GM18526 (cell line): Measurements from ENCODE around the gene PGLYRP2.

ENCODE experiments used
- POLR2A ChIP-seq: IDR thresholded peaks from 3 replicates; pipeline ENCODE4 v1.6.1; 2011; ENCODE audit not compliant: insufficient read length; ENCODE audit errors: extremely low read depth

PGLYRP2 gene

DNA sequence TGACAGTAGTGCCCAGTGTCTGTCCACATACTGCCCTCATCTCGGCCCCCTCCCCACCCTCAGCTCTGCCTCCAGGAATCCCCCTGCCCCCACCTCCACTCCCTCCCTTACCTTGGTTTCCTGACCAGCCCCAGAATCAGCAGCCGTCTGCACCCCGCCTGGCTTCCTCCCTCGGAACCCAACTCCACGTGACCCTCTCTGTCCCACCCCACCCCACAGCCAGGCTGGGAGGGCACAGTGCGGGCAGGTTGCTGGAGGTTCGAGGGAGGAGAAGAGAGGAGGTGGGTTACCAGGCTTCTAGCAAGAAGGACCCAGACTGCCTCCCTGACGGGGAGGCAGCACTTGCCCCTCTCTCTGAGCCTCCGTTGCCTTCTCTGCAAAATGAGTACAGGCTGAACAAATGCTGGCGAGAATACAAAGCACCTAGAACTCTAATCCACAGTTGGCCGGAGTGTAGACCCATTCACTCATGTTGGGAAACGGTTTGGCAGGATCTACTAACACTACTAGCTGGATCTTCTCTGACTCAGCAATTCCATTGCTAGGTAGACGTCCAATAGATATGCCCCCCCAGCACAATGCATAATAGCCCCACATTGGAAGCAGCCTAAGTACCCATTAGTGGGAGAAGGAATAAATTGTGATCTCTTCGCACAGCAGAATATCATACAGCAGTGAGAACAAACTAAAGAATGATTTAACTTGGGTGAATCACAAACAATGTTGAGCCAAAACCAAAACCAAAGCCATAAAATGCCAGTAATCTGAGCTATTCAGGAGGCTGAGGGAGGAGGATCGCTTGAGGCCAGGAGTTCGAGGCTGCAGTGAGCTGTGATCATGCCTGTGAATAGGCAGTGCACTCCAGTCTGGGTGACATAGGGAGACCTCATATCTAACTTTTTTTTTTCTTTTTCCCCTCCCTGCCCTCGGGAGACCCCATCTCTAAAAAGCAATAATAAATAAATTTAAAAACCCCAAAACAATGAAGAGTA lies 14.6 kb downstream of the PGLYRP2 start, which contains the start of gene RASAL3:
Gene RASAL3, minus strand, starts transcription at position 151 of the 992 bp plus-strand sequence. CDS start 186 bp downstream, outside the sequence.
- TF ChIP-seq POLR2A, result peak; percentile 81

DNA sequence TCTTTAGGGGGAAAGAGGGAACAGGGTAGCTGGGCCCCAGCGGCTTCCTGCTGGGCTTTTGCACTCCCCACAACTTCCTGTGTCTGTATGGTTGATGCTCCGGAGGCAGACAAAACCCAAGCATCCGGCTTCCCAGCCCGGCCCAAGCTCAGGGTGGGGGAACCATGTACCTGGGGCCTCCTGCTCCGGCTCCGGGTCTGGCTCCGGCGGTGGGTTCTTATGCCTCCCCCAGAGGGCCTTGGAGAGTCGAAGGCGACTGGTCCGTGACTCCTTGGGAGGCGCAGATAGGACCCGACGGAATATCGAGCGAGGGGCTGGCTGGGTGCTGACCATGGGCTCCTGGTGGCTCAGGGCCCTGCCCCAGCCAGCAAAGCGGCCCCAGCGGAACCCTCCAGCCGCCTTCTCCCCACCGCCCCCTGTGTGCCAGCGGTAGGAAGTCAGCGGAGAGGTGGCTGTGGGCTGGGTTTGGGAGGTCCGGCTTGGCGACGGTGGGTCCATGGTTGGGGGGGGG lies 15.4 kb downstream of the PGLYRP2 start:
- TF ChIP-seq POLR2A, result peak; percentile 77

GRCh38 chr19:15461694-15462093 lies 17.6 kb downstream of the PGLYRP2 start:
- no peak for TF ChIP-seq POLR2A

DNA sequence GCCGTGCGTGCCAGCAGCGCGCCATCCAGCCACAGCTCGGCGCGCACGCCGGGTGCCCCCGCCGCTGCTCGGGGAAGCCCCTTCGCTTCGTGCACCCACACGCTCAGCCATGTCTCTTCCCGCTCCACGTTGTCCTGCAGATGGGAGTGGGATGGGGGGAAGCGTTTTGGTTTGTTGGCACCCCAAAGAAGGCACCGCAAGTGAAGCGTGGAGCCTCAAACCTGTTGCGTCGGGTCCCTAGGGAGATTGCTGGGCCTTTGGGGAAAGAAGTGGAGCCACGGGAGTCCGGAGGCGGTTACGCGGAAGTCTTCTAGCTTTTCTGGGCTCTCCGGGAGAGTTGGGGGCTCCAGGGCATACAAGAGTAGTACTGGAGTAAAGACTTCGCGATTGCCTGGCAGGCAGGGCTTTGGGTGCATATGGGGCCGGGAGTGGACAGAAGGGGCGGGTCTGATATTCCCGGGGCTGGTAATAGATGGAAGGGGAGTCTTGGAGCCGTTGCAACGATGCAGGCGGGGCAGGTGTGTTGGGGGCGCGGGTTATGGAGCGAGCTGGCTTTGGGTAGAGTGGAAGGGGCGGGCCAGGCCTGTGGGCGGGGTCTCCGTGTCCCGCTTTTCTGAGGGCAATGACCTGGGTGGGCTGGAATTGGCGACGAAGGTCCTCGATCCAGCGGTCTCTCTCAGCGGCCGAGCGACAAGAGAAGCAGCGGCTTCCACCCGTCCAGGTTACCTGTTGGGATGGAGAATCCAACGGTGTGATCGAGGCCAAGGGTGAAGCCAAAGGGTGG lies 21.4 kb downstream of the PGLYRP2 start:
- no peak for TF ChIP-seq POLR2A

- TF ChIP-seq POLR2A, result no peak
These were observed 22.2 kb downstream of the PGLYRP2 start for GRCh38 chr19:15456871-15457700.

DNA sequence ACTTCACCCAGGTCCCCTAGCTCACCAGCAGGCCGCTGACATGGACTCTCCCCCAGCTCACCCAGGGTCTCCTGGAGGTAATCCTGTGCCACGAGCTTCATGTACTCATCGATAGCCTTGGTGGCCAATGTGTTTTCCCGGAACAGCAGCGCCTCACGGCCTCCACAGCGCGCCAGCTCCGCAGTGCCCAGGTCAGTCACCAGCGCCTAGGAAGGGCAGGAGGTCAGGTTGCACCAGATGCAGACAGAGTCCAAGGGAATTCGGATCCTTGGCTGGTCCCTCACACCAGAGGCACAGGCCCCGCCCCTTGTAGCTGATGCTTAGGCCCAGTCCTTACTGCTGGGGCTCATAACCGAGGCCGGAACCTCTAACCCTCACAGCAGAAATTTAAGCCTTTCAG lies 22.9 kb downstream of the PGLYRP2 start:
- TF ChIP-seq POLR2A, result no peak

DNA sequence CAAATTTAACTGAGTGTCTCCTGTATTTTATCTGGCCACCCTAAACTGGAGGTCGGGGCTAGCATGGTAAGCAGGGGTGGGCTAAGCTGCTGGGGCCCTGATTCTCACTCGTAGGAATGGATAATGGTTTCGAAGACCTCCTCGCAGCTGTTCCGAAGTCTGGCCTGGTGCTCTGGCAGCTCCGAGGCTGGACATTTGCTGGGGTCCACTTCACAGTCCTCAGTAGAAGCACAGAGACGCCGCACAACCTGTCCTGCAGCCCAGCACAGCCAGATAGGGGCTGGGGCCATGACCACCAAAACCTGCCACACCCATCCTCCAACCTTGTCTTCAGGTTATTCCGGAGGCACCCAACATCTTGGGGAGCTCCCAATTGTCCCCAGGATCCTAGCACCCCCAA lies 23.3 kb downstream of the PGLYRP2 start:
- no peak for TF ChIP-seq POLR2A

GRCh38 chr19:15453906-15454860 lies 25.1 kb downstream of the PGLYRP2 start:
- no peak for TF ChIP-seq POLR2A

DNA sequence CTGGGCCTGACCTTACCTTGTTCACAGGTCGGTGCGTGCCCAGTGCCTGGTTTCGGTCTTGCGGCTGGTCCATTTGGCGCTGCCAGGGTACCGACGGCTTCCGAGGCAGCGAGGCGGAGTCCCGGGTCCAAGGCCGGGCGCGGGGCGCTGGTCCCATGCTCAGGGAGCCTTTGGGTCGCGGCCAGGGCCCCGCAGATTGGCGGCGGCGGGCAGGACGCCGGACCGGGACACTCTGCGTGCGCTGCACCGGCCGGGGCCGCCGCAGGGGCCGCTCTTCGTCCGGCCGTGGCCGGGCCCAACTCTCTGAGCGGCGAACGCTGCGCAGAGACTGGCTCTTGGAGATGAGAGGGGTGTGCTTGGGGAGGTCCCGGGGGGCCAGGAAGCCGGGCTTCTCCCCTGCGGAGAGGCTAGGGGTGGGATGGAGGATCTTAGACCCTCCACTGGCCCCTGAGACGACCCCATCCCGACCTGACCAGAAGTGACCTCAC lies 26.2 kb downstream of the PGLYRP2 start:
- no peak for TF ChIP-seq POLR2A

GRCh38 chr19:15452111-15453047 lies 26.9 kb downstream of the PGLYRP2 start:
- no peak for TF ChIP-seq POLR2A

- TF ChIP-seq POLR2A, result no peak
These were observed 28.8 kb downstream of the PGLYRP2 start for GRCh38 chr19:15450528-15450890.
